NCI-H748 treated with DMSO at 0.1 percent for 48 hours (cell line): ENCODE results near the gene SCN4B.

ENCODE experiments used
- DNase-seq: peaks from one replicate; lab custom pipeline; 2025; lab: John Stamatoyannopoulos, UW

The SCN4B gene

GRCh38 chr11:118152020-118152551, 537 bp downstream of the SCN4B start:
- DNase-seq: peak; percentile 9

DNA sequence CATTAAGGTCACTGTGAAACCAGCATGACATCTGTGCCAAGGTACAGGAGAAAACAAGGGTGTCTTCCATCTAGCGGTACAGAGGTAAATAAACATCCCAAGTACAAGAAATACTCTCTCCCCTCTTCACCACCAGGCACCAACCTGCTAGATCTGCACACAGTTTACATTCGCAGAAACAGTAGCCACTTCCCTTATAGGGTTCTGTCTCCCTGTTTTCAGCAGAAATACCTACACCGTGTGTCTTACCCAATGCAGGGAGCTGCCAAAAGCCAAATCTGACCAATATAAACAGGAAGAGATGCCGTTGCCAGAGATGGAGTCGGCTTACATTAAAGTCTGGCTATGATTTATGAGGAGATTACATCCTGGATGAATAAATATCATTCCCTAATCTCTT, 1.2 kb downstream of the SCN4B start:
- DNase-seq: no peak

GRCh38 chr11:118149493-118149892, 3.1 kb downstream of the SCN4B start:
- no peak for DNase-seq

DNA sequence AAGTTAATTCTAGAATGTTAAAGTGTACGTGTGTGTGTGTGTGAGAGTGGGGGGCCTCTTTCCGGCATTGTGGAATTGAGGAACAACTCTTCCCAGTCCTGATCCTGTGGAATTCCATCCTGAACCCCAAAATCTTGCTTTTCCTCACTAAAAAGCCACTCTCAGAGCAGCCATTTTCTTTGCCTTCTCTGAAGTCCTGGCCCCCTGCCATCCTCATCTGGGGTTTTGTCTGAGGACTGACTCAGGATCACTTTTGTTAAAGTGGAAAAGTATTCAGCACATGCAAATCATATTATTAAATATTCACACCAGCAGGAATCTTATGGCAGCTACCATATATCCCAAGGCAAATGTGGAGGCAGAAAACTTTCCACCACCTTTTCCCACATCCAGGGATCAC, 3.8 kb downstream of the SCN4B start:
- DNase-seq: no peak

- DNase-seq: no peak
Measured at GRCh38 chr11:118148240-118148639, 4.4 kb downstream of the SCN4B start.

DNA sequence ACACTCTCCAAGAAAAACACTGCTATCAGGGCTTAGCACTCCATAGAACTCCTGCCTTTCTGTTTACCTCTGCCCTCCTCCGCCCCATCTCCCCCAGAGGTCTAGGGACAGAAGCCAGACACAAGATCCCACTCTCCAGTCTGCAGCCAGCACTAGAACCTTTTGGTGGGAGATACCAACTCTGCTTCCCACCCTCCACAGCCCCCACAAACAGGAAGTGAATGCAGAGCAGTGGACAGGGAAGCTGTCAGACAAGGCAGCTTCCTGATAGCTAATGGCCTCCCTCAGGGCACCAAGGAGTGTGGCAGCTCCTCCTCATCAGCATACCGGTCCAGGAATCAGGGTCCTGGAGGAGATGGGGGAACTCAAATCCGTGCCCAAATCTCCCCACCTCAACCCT, 5.1 kb downstream of the SCN4B start:
- no peak for DNase-seq

- DNase-seq: no peak
Measured at GRCh38 chr11:118146554-118146953, 6.1 kb downstream of the SCN4B start.

DNA sequence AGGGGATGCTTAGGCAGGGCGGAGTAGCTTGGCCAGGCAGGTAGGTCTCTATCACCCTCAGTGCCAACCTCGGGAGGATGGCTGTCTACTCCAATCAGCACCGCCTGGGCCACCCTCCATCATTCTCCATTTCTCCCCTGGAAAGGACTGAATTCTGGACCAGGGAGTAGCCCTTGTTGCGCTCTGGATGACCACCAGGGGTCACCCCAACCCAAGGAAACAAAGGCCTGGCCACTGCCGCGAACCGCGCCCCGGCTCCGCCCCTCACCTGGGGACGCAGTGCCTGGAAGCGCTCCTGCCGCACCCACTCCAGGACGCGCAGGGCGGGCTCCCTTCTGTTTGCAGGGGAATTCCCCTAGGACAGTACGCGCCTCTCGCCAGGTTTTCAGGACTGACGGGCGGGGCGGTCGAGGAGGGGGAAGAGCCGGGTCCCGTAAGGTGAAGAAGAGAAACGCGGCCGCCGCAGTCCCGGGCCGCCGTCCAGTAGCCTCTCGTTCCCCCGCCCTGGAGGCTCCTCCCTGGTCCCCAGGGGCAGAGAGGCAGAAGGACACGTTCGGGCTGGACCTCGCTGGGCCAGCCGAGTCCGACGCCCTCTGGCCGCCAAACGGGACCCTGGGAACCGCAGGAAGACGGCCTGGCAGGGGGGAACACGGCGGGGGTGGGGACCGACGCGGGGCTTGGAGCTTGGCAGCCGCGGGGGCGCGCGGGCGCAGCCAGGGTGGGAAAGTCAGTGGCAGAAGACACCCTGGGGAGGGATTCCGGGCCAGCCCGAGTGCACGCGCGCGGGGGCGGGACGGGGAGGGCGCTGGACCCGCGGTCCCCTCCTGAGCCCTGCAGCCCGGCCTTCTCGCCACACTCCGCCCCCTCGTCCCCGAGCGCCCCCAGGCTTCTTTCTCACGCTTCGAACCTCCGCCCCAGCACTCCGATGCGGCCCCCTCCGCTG, 7.1 kb downstream of the SCN4B start:
- peak; percentile 69 for DNase-seq

DNA sequence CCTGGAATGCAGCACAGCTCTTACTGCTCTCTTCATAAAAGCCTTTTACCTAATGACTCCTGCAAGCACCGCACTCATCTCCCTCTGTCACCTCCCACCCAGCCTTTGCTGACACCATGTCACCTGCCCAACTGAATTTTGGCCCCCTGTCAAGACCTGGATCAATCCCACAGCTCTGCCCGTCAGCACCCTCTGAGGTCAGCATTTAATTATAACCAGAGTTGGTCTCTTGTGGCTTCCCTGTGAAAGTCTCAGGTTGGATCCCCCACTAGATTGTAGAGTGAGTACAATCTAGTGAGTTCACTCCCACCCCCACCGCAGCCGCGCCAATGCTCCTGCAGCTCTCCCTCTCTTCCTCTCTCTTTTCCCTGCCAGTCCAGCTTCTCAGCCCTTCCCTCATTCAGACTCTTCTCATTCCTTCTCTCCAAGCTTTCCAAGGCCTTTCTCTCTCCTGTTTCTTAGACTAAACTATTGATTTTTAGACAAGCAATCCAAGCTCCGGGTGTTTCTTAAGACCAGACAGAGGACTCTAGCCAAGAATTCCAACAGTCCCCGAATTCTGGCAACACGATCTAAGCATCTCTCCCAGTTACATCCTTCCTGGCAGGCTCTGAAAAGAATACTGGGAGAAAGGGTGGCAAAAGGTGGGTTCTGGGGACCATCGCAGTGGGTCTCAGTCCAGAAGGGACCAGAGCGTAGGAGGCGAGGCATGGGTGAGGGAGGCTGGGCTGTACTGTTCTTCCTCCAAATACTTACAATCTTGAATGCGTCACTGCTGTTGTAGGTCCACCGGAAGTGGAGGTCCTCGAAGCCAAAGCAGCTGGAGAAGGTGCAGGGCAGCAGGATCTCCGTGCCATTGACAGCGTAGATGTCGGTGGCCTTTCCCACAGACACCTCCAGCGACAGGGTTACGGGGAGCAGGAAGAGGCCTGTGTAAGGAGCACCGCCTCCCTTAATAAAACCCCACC, 8.0 kb downstream of the SCN4B start:
- no peak for DNase-seq

- DNase-seq: no peak
Measured at GRCh38 chr11:118143661-118144185, 8.9 kb downstream of the SCN4B start.

GRCh38 chr11:118142809-118143208, 9.8 kb downstream of the SCN4B start:
- no peak for DNase-seq

- no peak for DNase-seq
Measured at GRCh38 chr11:118142081-118142480, 10.5 kb downstream of the SCN4B start.

DNA sequence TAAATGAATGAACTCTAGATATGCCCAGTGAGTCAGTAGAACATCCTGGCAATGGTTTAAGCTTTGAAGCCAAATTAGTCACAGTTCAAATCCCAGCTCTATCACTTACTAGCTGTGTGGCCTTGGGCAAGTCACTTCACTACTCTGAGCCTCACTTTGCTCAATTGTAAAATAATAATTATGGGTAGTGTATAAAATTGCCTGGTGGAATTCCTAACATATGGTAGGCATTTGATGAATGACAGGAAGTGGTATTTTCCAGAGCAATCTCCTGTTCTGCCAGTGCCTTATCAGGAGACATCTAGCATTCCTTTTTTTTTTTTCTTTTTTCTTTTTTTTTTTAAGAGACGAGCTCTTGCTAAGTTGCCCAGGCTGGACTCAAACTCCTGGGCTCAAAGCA, 13.0 kb downstream of the SCN4B start:
- no peak for DNase-seq

DNA sequence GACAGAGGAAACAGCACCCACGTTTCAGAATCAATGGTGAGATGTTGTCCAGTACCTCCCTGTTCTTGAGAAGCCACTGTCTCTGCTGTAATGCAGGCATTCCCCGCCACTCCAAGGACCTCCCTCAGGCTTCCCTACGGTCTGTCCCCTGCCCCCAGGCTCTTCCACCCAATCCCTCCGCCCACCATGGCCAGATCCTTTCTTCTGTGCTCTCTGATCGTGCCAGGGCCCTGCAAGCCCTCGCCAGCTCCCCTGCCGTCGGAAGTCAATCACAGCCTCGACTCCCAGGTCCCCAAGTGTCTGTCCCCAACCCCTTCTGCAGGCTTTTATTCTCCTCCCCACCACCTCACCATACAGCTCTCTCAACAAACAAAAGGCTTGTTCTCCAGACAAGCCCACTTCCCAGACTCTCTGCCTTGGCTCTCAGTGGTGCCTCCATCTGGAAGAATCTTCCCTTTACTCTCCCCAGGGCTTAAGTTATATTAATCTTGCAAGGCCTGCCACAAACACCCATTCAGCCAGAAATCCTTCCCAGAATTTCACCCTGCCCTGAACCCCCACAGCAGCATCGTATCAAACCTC, 13.7 kb downstream of the SCN4B start:
- no peak for DNase-seq

GRCh38 chr11:118136801-118137200, 15.8 kb downstream of the SCN4B start:
- no peak for DNase-seq

DNA sequence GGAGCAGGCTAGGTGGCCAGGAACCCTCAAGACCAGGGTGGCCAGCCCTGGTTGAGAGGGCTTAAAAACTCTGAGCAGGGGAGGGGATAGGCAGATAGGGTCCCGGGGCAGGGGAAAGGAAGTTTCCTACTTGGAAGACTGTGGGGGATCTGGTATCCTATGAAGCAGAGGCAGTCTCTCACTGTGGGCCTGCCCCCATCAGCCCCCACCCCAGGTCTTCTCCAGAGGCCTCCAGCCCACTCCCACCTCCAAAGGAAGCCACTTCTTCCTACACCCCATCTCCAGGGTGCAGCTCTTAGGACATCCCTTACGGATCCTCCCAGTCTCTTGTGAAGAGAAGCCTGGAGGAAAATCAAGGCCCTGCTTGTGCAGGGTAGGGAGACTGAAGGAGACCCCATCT, 16.3 kb downstream of the SCN4B start:
- no peak for DNase-seq

DNA sequence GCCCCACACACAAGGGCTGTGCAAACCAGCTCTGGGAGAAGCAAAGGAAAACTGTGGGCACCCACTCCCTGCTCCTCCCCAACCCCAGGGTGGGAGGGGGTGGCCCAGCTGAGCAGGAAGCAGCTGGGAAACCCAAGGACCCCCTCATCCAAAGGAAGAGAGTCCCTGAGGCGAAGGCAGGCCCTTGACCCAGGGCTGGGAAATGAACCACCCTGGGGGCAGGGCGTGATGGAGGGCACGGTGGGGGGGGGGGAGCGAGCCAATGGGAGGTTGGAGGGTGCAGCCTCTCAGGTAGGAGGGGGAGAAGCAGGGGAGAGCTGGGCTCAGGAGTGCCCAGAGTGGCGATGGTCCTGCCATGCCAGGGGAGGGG, 16.8 kb downstream of the SCN4B start:
- DNase-seq: no peak

DNA sequence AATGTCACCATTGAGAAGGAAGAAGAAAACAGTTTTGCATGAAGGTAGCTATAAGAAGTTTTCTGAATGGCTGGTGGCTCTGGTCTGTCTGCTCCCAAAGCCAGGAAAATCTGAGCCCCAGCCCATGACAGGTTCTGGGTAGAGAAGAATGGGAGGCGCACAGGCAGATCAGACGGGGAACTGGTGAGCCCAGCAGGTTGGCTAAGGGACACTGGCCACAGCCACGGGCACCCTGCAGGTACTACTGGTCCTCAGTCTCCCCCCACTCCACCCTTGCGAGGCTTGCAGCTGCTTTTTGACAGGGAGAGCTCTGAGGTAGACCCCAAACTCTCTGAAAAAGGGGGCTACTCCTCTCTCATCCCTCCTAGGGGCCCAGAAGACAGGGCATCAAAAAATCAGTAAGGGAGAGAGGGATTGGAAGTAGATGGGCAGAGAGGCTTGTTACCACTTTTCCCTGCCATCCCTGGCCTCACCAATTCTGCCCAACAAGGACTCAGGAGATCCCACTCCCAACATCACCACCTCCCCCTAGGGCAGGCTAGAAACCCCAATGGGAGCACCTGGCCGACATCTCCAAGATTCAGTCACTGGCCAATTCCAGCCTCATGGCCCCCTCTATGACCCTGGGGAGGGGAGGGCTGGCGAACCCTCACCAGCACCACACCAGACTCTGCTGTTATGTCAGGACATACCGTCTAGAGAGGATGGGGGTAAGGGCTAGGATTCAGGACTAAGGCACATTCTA, 17.4 kb downstream of the SCN4B start:
- DNase-seq: no peak

GRCh38 chr11:118133816-118134215, 18.8 kb downstream of the SCN4B start:
- no peak for DNase-seq

DNA sequence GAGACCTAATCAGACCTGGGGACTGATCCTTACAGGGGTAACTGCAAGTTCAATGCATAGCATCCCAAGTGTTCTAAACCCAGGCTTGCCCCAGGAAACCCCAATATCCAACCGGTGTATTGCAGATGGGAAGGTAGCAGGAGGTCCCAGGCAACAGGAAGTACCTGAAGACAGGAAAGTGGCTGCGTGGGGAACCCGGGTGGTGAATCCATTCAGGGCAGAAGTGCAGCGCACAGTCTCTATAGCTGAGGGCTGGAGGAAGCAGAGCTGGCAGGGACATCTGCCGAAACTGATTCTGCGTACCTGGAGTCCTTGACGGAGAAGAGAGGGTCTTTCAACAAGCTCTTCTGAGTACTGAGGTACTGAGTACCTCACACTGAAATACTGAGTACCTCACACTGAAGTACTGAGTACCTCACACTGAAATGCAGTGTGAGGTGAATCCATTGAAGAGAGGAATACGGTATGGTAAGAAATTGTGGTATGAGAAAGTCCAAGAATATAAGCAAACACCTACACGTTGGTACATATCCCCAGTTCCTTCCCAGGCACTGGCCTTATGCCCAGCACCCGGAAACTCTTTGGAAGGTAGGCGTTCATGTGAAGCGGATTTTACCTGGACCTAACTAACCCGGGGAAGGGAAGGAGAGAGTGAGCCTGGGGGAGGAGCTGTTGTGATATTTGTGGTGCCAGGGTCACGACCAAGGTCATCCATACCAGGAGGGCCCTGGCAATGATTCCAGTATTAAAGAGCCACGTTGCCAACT, 20.1 kb downstream of the SCN4B start:
- DNase-seq: no peak
